ENCODE results near the gene PTER. TPM values are rescaled to one million over a fixed set of nuclear protein-coding genes. Genes with fewer than 3 reads are reported as not detected.
A peak's percentile ranks its signal among the peaks of the same experiment; 100 is the strongest.

The PTER gene
- total and polyA plus RNA-seq, 2 of the 4 experiments (the other 2 are of a cell fraction), result 1.9 to 5.0 TPM

DNA sequence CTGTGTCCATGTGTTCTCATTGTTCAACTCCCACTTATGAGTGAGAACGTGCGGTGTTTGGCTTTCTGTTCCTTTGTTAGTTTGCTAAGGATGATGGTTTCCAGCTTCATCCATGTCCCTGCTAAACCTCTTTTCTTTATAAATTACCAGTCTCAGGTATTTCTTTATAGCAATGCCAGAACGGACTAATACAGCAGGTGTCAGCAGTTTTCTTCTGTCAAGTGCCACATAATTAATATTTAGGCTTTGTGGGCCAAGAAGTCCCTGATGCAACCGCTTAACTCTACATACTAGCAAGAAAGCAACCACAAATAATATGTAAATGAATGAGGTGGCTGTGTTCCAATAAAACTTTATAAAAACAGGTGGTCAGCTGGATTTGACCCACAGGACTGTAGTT lies 111.2 kb downstream of the PTER start:
- no peak for ATAC-seq (ENCODE audit: low read depth)
- Histone ChIP-seq H2BK120ac (ENCODE audit: low read depth, low read length) (no peak overlapping the region), H2BK20ac (ENCODE audit: low read depth, low read length) (no peak overlapping the region), H3K23ac (ENCODE audit: low read depth, low read length) (no peak overlapping the region), H3K36me3 (ENCODE audit: control insufficient read depth, insufficient read depth, low read length) (no peaks in the 10 kb centered on the region), H3K56ac (ENCODE audit: extremely low read depth, insufficient read depth, low read length) (no peak overlapping the region), H4K91ac (ENCODE audit: insufficient read depth, low read depth, low read length) (no peak overlapping the region), H2AFZ (replicated peaks; ENCODE audit: low read length, poor library complexity) (no peak overlapping the region), H3K27ac (ENCODE audit: insufficient read depth, low read length) (no peak overlapping the region), H2AK9ac (replicated peaks; ENCODE audit: low read depth, low read length, poor library complexity) (no peak overlapping the region), H3K4ac (ENCODE audit: low read depth, low read length) (no peak overlapping the region), H3K18ac (ENCODE audit: low read depth, low read length) (no peak overlapping the region), H2BK15ac (ENCODE audit: low read depth, low read length) (no peak overlapping the region), H3K9me3 (ENCODE audit: control insufficient read depth, insufficient read depth, low read length) (no peaks in the 10 kb centered on the region), H3K4me1 (ENCODE audit: control insufficient read depth, insufficient read depth, low read length) (no peaks in the 10 kb centered on the region), H4K5ac (ENCODE audit: low read depth, low read length) (no peak overlapping the region), H3K4me3 (ENCODE audit: insufficient read depth, low read depth, low read length) (no peak overlapping the region), H3K14ac (replicated peaks; ENCODE audit: low read depth, low read length) (no peak overlapping the region), H4K20me1 (ENCODE audit: insufficient read depth, low read length) (no peaks in the 10 kb centered on the region), H3K4me2 (ENCODE audit: low read depth, low read length) (no peak overlapping the region), H3K79me1 (ENCODE audit: low read depth in 1 of 2, low read length in 2 of 2) (no peaks in the 10 kb centered on the region), H4K8ac (ENCODE audit: low read depth in 2 of 2, low read length in 2 of 2) (no peak overlapping the region), H2BK5ac (ENCODE audit: low read depth, low read length, poor library complexity, severe bottlenecking) (no peak overlapping the region), H2AK5ac (ENCODE audit: low read depth, low read length) (no peak overlapping the region), H3K9ac (ENCODE audit: low read depth, low read length) (no peak overlapping the region), H3K9me1 (ENCODE audit: insufficient read depth, low read length) (no peaks in the 10 kb centered on the region), H3K27me3 (ENCODE audit: control insufficient read depth, insufficient read depth, low read length) (no peaks in the 10 kb centered on the region)
- no CpG with 5 or more reads among the region's 4 CpGs for WGBS, 2 experiments (ENCODE audit: extremely low coverage in 2 of 2, insufficient read length in 1 of 2)
- POLR2A ChIA-PET (ENCODE audit: unreplicated experiment), result no interaction called here
- BruUV-seq (replicated peaks), result no TSS peak
- dilution Hi-C loops (cut with HindIII; ENCODE audit: low sequenced_read_pairs, unreplicated experiment) (no loop called here), in situ Hi-C loops (cut with MboI; ENCODE audit: low sequenced_read_pairs) (no loop called here), intact Hi-C loops (cut with micrococcal nuclease) (no loop called here)
- CTCF ChIA-PET, result no interaction called here
- no peak for DNase-seq
- TF ChIP-seq POLR2A (IDR thresholded peaks at IDR 0.05; ENCODE audit: low read depth, low read length), result no peak
- no peak for TF ChIP-seq NFE2L2 (IDR thresholded peaks at IDR 0.05; ENCODE audit: low read depth, low read length)
- no peak for TF ChIP-seq CEBPB (IDR thresholded peaks at IDR 0.05; ENCODE audit: low read depth, low read length)
- TF ChIP-seq, protein P1, sequence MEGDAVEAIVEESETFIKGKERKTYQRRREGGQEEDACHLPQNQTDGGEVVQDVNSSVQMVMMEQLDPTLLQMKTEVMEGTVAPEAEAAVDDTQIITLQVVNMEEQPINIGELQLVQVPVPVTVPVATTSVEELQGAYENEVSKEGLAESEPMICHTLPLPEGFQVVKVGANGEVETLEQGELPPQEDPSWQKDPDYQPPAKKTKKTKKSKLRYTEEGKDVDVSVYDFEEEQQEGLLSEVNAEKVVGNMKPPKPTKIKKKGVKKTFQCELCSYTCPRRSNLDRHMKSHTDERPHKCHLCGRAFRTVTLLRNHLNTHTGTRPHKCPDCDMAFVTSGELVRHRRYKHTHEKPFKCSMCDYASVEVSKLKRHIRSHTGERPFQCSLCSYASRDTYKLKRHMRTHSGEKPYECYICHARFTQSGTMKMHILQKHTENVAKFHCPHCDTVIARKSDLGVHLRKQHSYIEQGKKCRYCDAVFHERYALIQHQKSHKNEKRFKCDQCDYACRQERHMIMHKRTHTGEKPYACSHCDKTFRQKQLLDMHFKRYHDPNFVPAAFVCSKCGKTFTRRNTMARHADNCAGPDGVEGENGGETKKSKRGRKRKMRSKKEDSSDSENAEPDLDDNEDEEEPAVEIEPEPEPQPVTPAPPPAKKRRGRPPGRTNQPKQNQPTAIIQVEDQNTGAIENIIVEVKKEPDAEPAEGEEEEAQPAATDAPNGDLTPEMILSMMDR (conservative IDR thresholded peaks at IDR 0.05; ENCODE audit: low read depth, low read length), result no peak
- no peak for TF ChIP-seq RAD21 (IDR thresholded peaks at IDR 0.05; ENCODE audit: low read length)
- TF ChIP-seq CHD1 (IDR thresholded peaks at IDR 0.05; ENCODE audit: low read depth, low read length), result no peak
- peak; percentile 52 for TF ChIP-seq MAFK (IDR thresholded peaks at IDR 0.05; ENCODE audit: low read depth, low read length)
